ENCODE measurements around the gene SMU1.

SMU1 gene

DNA sequence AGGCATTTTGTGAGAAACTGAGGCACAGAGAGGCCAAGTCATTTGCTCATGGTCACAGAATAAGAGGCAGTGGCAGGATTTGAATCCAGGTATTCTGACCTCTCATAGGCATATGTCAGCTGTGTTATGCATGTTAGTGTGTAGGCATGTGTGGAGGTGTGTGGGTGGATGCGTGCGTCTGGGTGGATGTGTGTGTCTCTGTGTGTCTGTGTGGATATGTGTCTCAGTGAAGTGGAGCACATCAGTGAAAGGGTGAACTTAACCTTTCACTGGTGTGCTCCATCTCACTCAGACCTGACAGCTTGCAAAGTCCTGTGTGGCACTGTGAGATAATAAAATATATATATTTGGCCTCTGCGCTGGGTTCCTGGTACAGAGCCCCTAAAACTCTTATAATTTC lies 32.0 kb upstream of the SMU1 start:
- Histone ChIP-seq H3K27me3 (ENCODE audit: insufficient read depth, low read depth) (no peaks in the 10 kb centered on the region), H3K36me3 (ENCODE audit: insufficient read depth) (no peaks in the 10 kb centered on the region), H3K4me2 (no peak overlapping the region), H3K9ac (no peak overlapping the region), H3K4me3 (IDR thresholded peaks at IDR 0.05; ENCODE audit: insufficient read depth, low read depth, low read length) (no peak overlapping the region), H3K79me2 (ENCODE audit: insufficient read depth, low read depth) (no peaks in the 10 kb centered on the region), H3K27ac (no peak overlapping the region), H2AFZ (ENCODE audit: low read depth) (no peak overlapping the region), H4K20me1 (ENCODE audit: insufficient read depth) (no peaks in the 10 kb centered on the region), H3K4me1 (ENCODE audit: low read depth, poor library complexity, severe bottlenecking) (no peaks in the 10 kb centered on the region)
- TF ChIP-seq, protein P1, sequence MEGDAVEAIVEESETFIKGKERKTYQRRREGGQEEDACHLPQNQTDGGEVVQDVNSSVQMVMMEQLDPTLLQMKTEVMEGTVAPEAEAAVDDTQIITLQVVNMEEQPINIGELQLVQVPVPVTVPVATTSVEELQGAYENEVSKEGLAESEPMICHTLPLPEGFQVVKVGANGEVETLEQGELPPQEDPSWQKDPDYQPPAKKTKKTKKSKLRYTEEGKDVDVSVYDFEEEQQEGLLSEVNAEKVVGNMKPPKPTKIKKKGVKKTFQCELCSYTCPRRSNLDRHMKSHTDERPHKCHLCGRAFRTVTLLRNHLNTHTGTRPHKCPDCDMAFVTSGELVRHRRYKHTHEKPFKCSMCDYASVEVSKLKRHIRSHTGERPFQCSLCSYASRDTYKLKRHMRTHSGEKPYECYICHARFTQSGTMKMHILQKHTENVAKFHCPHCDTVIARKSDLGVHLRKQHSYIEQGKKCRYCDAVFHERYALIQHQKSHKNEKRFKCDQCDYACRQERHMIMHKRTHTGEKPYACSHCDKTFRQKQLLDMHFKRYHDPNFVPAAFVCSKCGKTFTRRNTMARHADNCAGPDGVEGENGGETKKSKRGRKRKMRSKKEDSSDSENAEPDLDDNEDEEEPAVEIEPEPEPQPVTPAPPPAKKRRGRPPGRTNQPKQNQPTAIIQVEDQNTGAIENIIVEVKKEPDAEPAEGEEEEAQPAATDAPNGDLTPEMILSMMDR (conservative IDR thresholded peaks at IDR 0.05; ENCODE audit: low read depth, low read length) = no peak

DNA sequence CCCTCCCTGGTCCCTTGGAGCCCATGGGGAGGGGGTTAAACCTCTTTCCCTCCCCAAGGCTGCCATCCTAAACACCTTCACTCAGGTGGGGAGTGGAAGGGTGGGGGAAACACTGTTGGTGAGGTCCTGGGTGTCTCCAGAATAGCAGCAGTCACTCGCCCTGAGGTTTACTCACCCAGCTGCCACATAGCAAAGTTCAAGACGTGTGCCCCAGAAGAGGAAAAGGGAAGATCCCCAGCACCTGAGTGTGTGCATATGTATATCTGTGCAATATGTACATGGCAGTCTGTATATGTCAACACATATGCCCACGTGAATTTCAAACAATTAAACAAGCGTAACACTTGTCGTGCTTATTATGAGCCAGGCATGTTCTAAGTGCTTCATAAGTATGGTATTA lies 31.3 kb upstream of the SMU1 start:
- no peaks in the 10 kb centered on the region for H4K20me1 ChIP-seq (ENCODE audit: insufficient read depth)
- no peak overlapping the region for H3K9ac ChIP-seq

DNA sequence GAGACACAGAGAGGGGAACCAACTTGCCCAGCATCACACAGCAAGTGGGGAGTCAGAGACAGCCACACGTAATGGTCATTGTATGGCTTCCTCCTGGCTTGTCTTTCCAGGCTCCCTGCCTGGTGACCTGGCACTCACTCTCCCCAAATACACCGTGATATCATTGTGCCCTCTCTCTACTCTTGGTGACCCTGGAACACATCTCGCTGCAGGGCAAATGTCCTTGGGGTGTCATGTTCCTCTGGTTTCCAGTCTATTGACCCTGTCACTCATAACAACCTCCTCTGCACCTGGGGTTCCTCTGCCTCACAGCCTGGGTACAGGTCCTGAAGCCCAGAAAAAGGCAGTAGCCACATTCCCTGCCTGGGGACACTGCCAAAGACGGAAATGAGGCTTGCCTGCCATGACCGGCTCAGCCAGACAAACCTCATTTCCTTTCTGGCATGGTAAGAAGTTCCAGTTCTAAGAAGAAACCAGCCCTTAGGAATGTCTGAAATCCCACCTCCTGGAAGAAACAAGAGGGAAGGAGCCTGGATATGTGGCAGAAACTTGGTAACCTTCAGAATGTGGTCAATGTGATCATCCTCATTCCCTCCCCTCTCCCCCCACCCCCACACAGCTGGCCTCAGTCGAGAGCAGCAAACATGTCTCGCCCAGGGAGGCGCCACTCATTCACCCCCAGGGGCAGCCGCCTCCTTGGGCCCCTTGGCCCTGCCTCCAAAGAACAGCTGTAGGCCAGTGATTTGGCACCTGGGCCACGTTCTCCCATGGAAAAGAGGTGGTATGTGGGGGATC lies 30.6 kb upstream of the SMU1 start:
- Histone ChIP-seq H3K27me3 (ENCODE audit: insufficient read depth, low read depth) (no peaks in the 10 kb centered on the region), H3K79me2 (ENCODE audit: insufficient read depth, low read depth) (no peaks in the 10 kb centered on the region), H3K4me2 (no peak overlapping the region), H3K9ac (no peak overlapping the region), H3K4me1 (ENCODE audit: low read depth, poor library complexity, severe bottlenecking) (no peaks in the 10 kb centered on the region), H4K20me1 (ENCODE audit: insufficient read depth) (no peaks in the 10 kb centered on the region), H3K36me3 (ENCODE audit: insufficient read depth) (no peaks in the 10 kb centered on the region), H2AFZ (ENCODE audit: low read depth) (no peak overlapping the region), H3K4me3 (IDR thresholded peaks at IDR 0.05; ENCODE audit: insufficient read depth, low read depth, low read length) (no peak overlapping the region), H3K27ac (no peak overlapping the region)
- TF ChIP-seq, protein P1 (conservative IDR thresholded peaks at IDR 0.05; ENCODE audit: low read depth, low read length) = no peak

More for the DNA sequence above, 31.3 kb upstream of the SMU1 start:
- H3K4me2 ChIP-seq = no peak overlapping the region
- H3K4me1 ChIP-seq (ENCODE audit: low read depth, poor library complexity, severe bottlenecking) = no peaks in the 10 kb centered on the region
- H3K27me3 ChIP-seq (ENCODE audit: insufficient read depth, low read depth) = no peaks in the 10 kb centered on the region
- no peak overlapping the region for H3K27ac ChIP-seq
- TF ChIP-seq, protein P1 (conservative IDR thresholded peaks at IDR 0.05; ENCODE audit: low read depth, low read length) = no peak
- no peaks in the 10 kb centered on the region for H3K36me3 ChIP-seq (ENCODE audit: insufficient read depth)
- H2AFZ ChIP-seq (ENCODE audit: low read depth) = no peak overlapping the region
- H3K4me3 ChIP-seq (IDR thresholded peaks at IDR 0.05; ENCODE audit: insufficient read depth, low read depth, low read length) = no peak overlapping the region
- no peaks in the 10 kb centered on the region for H3K79me2 ChIP-seq (ENCODE audit: insufficient read depth, low read depth)

DNA sequence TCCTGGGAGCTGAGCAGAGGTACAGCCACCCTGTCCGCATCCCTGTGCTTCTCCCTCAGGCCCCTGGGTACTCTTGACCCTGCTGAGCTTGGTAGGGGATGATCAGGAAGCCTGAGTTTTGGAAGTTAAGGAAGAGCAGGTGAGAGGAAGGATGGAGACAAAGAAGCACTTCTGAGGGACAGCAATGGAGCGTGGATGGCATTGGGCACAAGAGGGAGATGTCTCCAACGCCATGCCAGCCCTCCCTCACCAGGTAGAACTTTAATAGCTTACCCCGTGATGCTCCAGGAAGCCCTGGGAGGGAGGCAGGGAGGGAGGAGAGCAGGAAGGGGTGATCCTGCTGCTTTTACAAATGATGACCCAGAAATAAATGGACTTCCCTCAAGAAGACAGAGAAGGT lies 29.9 kb upstream of the SMU1 start:
- Histone ChIP-seq H3K9ac (no peak overlapping the region), H3K4me3 (IDR thresholded peaks at IDR 0.05; ENCODE audit: insufficient read depth, low read depth, low read length) (no peak overlapping the region), H3K27me3 (ENCODE audit: insufficient read depth, low read depth) (no peaks in the 10 kb centered on the region), H4K20me1 (ENCODE audit: insufficient read depth) (no peaks in the 10 kb centered on the region), H3K79me2 (ENCODE audit: insufficient read depth, low read depth) (no peaks in the 10 kb centered on the region), H3K4me1 (ENCODE audit: low read depth, poor library complexity, severe bottlenecking) (no peaks in the 10 kb centered on the region), H3K27ac (no peak overlapping the region), H2AFZ (ENCODE audit: low read depth) (no peak overlapping the region), H3K4me2 (no peak overlapping the region), H3K36me3 (ENCODE audit: insufficient read depth) (no peaks in the 10 kb centered on the region)
- TF ChIP-seq, protein P1 (conservative IDR thresholded peaks at IDR 0.05; ENCODE audit: low read depth, low read length) = no peak
